K562 (cell line): ENCODE measurements around the gene TEX14. TPM values are rescaled to one million over a fixed set of nuclear protein-coding genes. Genes with fewer than 3 reads are reported as not detected.

Source experiments
- ATAC-seq: fragments of 200-7000 bp; cut with Tn5 transposase; 3 replicates; pipeline ENCODE4 v1.9.1; 2020; ENCODE audit warnings: moderate library complexity
- BruUV-seq: library from RNA; stranded (reverse); fragments of 400-500 nt; replicated peaks from 2 replicates; lab custom pipeline; 2021; lab: Mats Ljungman, UMichigan
- CTCF ChIA-PET: fragments of 300-600 bp; formaldehyde crosslinking; extraction: SDS; loops from one replicate; lab custom pipeline; 2021; ENCODE audit warnings: low intra/inter-chr PET ratio; lab: Yijun Ruan, JAX
- POLR2A ChIA-PET: fragments of 300-600, 350-650 bp; sonication (Branson Sonifier 250); formaldehyde crosslinking; extraction: SDS; loops from one replicate; lab custom pipeline; 2021; ENCODE audit warnings: antibody characterized with exemption, inconsistent platforms; lab: Yijun Ruan, JAX
- DNase-seq, 4 experiments: peaks; one replicate each; pipeline versions ENCODE4 v3.0.0 to v3.0.0-alpha.2; 2011 to 2018; ENCODE audit warnings: low spot score in 3 of 4, mixed read lengths in 3 of 4; ENCODE audit errors: extremely low read depth in 1 of 4
- FAIRE-seq: peaks from 2 replicates; lab custom pipeline; 2011; peaks lifted over from hg19 to GRCh38; lab: Jason Lieb, UNC
- H2AFZ ChIP-seq: 2 replicates; pipeline ENCODE4 v1.6.0; 2011; ENCODE audit warnings: low read depth, low read length, control low read depth, inconsistent platforms
- H3K27ac ChIP-seq: fragments of 200-600 bp; 3 replicates; pipeline ENCODE4 v1.8.0; 2011; ENCODE audit warnings: low read depth, mild to moderate bottlenecking, control low read depth, inconsistent platforms, low read length, moderate library complexity, mixed read lengths; ENCODE audit errors: extremely low read depth
- H3K27me3 ChIP-seq, 2 experiments: fragments of 300-600 bp in 1 of 2; 2 replicates in 1 of 2; 3 replicates in 1 of 2; pipeline versions ENCODE4 v1.6.0 to v1.8.0; 2011; ENCODE audit warnings: inconsistent platforms in 2 of 2, low read length in 2 of 2, mild to moderate bottlenecking in 1 of 2, mixed read lengths in 1 of 2, moderate library complexity in 1 of 2; ENCODE audit not compliant: control insufficient read depth in 2 of 2, insufficient read depth in 2 of 2
- H3K36me3 ChIP-seq: fragments of 300-600 bp; 3 replicates; pipeline ENCODE4 v1.8.0; 2011; ENCODE audit warnings: mild to moderate bottlenecking, low read length, inconsistent platforms; ENCODE audit not compliant: control insufficient read depth, insufficient read depth
- H3K4me1 ChIP-seq, 2 experiments: fragments of 200-600 bp in 1 of 2; replicated peaks in 1 of 2; 2 replicates in 1 of 2; 3 replicates in 1 of 2; pipeline versions ENCODE4 v1.5.1 to v1.8.0; 2011; ENCODE audit warnings: inconsistent platforms in 2 of 2, low read length in 2 of 2, mild to moderate bottlenecking in 1 of 2, mixed read lengths in 1 of 2, moderate library complexity in 1 of 2; ENCODE audit not compliant: control insufficient read depth in 2 of 2, insufficient read depth in 2 of 2
- H3K4me2 ChIP-seq: 2 replicates; pipeline ENCODE4 v1.6.1; 2011; ENCODE audit warnings: low read length, control low read depth, inconsistent platforms, mixed read lengths; ENCODE audit not compliant: insufficient read depth
- H3K4me3 ChIP-seq: fragments of 200-600 bp; sonication (generic), shearing (Covaris generic); 2 replicates; pipeline ENCODE4 v1.5.1; 2016; ENCODE audit warnings: control low read depth, inconsistent platforms
- H3K79me2 ChIP-seq: fragments of 200-600 bp; 3 replicates; pipeline ENCODE4 v1.8.0; 2011; ENCODE audit warnings: low read length, inconsistent platforms; ENCODE audit not compliant: control insufficient read depth, insufficient read depth
- H3K9ac ChIP-seq, 2 experiments: 2 replicates each; pipeline versions ENCODE4 v1.6.0 to v1.6.1; 2011; ENCODE audit warnings: low read depth in 2 of 2, low read length in 2 of 2, control low read depth in 1 of 2, inconsistent platforms in 1 of 2, mild to moderate bottlenecking in 1 of 2, mixed read lengths in 1 of 2; ENCODE audit not compliant: insufficient read depth in 1 of 2
- H3K9me1 ChIP-seq: one replicate; pipeline ENCODE4 v1.6.0; 2011; ENCODE audit warnings: inconsistent platforms, mild to moderate bottlenecking, low read length, moderate library complexity; ENCODE audit not compliant: control insufficient read depth, insufficient read depth
- H3K9me3 ChIP-seq: replicated peaks from 2 replicates; pipeline ENCODE4 v1.5.1; 2011; ENCODE audit warnings: low read depth, low read length, inconsistent platforms; ENCODE audit not compliant: control insufficient read depth, insufficient read depth
- H4K20me1 ChIP-seq: replicated peaks from 2 replicates; pipeline ENCODE4 v1.6.1; 2011; ENCODE audit warnings: low read length, inconsistent platforms, mixed read lengths; ENCODE audit not compliant: control insufficient read depth, insufficient read depth
- RCOR1 ChIP-seq, 2 experiments: IDR thresholded peaks; 2 replicates each; pipeline ENCODE4 v1.6.1; 2012; ENCODE audit warnings: low read depth in 2 of 2, low read length in 2 of 2, borderline replicate concordance in 1 of 2, improper control_type of control experiment in 1 of 2
- ZZZ3 ChIP-seq: fragments of 450-650 bp; IDR thresholded peaks from 2 replicates; pipeline ENCODE4 v1.6.1; 2016; ENCODE audit warnings: antibody characterized with exemption, mild to moderate bottlenecking, moderate library complexity
- WGBS: fragments of 100-300 bp; shearing (Covaris generic); methylation state at CpG from one replicate; pipeline ENCODE4 v1.1.6; 2016; ENCODE audit warnings: low coverage, mixed read lengths; ENCODE audit not compliant: insufficient coverage; ENCODE audit errors: missing lambda C conversion rate; 5-methylcytosine and 5-hydroxymethylcytosine counted together
- in situ Hi-C: fragments of 300-500 bp; cut with MboI; formaldehyde crosslinking; loops from 4 replicates; pipeline ENCODE4 v1.15.0; 2018; ENCODE audit warnings: inconsistent platforms, mixed read lengths
- intact Hi-C: fragments of 100-400 bp; cut with micrococcal nuclease; formaldehyde crosslinking; loops from 2 replicates; pipeline ENCODE4 v1.14.2; 2022
- polyA plus RNA-seq, 8 experiments: library from polyadenylated mRNA; depleted of rRNA in 4 of 8; stranded (reverse) in 5 of 8; unstranded in 3 of 8; fragments of >200 nt; fragmentation: Nextera tagmentation in 2 of 8; fragmentation: Illumina TruSeq in 1 of 8; extraction: Ambion mirVana in 2 of 8; extraction: Trizol in 1 of 8; gene quantifications; 2 replicates each; pipeline versions ENCODE4 v1.2.1 to v1.2.3, GENCODE V29; 2011 to 2014; ENCODE audit warnings: inconsistent platforms in 1 of 8, missing spikeins in 1 of 8
- total RNA-seq, 7 experiments: library from RNA; depleted of rRNA in 6 of 7; stranded (reverse); fragments of >200 nt in 6 of 7; fragmentation: Illumina TruSeq in 2 of 7; extraction: Trizol in 2 of 7; gene quantifications; 2 replicates each; pipeline versions ENCODE4 v1.2.1 to v1.2.3, GENCODE V29; 2011 to 2021; ENCODE audit warnings: low replicate concordance in 1 of 7
- TF ChIP-seq, protein P1 (sequence below), 3 experiments: fragments of 200-800 bp in 1 of 3; fragments of 250-450 bp in 1 of 3; fragments of 450-650 bp in 1 of 3; sonication (Bioruptor Pico) in 1 of 3; sonication (Bioruptor generic) in 1 of 3; formaldehyde crosslinking in 1 of 3; IDR thresholded peaks; 2 replicates each; pipeline versions ENCODE4 v1.6.1 to v1.8.0; 2016 to 2022; ENCODE audit warnings: mild to moderate bottlenecking in 2 of 3, missing genetic modification characterization in 2 of 3, missing compliant biosample characterization in 1 of 3, moderate library complexity in 1 of 3

The TEX14 gene
- total and polyA plus RNA-seq, 9 of the 15 experiments (the other 6 are each of a cell fraction or from before 2014, with no cell fraction given), result 0.05 to 0.12 (median 0.09) TPM; not detected in 1

DNA sequence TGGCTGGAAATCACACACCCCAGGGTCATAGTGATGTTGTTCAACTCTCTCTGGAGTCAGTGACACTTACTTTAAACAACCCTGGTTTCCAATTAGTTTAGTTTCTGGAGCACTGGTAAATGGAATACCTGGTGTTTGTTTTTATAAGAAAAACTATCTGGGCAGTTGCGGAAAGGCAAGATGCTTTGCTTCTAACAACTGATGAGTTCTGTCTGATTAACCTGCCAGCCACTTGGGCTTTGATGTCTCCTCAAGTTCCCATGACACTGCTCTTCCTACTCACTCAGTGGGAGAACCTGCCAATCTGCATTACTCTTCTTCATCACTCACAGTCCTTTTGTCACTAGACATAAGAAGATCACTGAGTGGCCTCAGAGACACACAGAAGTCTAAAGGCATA, 98.7 kb downstream of the TEX14 start:
- no peaks in the 10 kb centered on the region for H3K27me3 ChIP-seq
- in situ Hi-C loops, result no loop called here
- TF ChIP-seq, protein P1, sequence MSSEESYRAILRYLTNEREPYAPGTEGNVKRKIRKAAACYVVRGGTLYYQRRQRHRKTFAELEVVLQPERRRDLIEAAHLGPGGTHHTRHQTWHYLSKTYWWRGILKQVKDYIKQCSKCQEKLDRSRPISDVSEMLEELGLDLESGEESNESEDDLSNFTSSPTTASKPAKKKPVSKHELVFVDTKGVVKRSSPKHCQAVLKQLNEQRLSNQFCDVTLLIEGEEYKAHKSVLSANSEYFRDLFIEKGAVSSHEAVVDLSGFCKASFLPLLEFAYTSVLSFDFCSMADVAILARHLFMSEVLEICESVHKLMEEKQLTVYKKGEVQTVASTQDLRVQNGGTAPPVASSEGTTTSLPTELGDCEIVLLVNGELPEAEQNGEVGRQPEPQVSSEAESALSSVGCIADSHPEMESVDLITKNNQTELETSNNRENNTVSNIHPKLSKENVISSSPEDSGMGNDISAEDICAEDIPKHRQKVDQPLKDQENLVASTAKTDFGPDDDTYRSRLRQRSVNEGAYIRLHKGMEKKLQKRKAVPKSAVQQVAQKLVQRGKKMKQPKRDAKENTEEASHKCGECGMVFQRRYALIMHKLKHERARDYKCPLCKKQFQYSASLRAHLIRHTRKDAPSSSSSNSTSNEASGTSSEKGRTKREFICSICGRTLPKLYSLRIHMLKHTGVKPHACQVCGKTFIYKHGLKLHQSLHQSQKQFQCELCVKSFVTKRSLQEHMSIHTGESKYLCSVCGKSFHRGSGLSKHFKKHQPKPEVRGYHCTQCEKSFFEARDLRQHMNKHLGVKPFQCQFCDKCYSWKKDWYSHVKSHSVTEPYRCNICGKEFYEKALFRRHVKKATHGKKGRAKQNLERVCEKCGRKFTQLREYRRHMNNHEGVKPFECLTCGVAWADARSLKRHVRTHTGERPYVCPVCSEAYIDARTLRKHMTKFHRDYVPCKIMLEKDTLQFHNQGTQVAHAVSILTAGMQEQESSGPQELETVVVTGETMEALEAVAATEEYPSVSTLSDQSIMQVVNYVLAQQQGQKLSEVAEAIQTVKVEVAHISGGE (CRISPR knock-in tag; IDR thresholded peaks at IDR 0.05), result peak in 1 of 3 experiments; percentile 49; a peak in 1 of 6 replicates
- TF ChIP-seq RCOR1 (IDR thresholded peaks at IDR 0.05; ENCODE audit: borderline replicate concordance in 1 of 2, low read depth in 2 of 2, low read length in 2 of 2), result no peak
- no peak for TF ChIP-seq ZZZ3
- TF ChIP-seq, all 486 proteins: peak for 1
- Histone ChIP-seq H3K79me2 (no peaks in the 10 kb centered on the region), H4K20me1 (no peaks in the 10 kb centered on the region), H3K4me3 (no peak overlapping the region), H3K27ac (no peak overlapping the region), H3K9ac (no peak overlapping the region), H3K9me1 (no peaks in the 10 kb centered on the region), H3K4me1 (no peaks in the 10 kb centered on the region), H3K36me3 (no peaks in the 10 kb centered on the region), H3K4me2 (no peak overlapping the region), H3K9me3 (no peaks in the 10 kb centered on the region), H2AFZ (no peak overlapping the region; the same call in 1 of the 2 replicates)
- intact Hi-C loops, result no loop called here
- DNase-seq, result no peak
- ChIA-PET CTCF (no interaction called here), POLR2A (interaction anchor here (1.8 kb wide), 1 partner anchor 38 kb away, joined by 8 read pairs; no protein-coding TSS in a partner anchor)
- no peak for ATAC-seq
- BruUV-seq, result no TSS peak
- FAIRE-seq, result no peak
- 85% methylated on average over 1 of the region's 1 CpG for WGBS
